NCI-H446 treated with DMSO at 0.1 percent for 48 hours (cell line): ENCODE measurements around the gene GPR21.

Source experiments
- DNase-seq: peaks from one replicate; lab custom pipeline; 2025; lab: John Stamatoyannopoulos, UW

The GPR21 gene, protein sequence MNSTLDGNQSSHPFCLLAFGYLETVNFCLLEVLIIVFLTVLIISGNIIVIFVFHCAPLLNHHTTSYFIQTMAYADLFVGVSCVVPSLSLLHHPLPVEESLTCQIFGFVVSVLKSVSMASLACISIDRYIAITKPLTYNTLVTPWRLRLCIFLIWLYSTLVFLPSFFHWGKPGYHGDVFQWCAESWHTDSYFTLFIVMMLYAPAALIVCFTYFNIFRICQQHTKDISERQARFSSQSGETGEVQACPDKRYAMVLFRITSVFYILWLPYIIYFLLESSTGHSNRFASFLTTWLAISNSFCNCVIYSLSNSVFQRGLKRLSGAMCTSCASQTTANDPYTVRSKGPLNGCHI

DNA sequence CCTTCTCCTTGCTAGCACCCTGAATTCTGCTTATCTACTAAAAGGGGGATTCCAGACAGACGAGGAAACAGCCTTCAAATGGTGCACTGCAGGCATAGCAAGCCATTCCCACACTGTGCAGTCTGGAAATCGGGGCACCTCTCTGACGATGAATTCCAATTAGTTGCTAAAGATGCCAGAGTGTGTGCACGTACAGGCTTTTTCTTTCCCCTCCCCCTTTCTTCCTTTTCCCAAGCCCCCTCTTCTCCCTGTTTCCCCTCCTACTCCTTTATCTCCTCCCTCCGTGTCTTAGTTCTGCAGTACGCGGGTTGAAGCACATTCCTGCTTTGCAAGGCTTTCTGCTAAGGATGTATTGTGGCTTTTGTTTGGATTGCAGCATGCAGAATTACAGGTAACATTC is at the start of gene GPR21:
TSS of gene GPR21 (plus strand) at position 316 of the 400 bp plus-strand sequence. CDS start 900 bp downstream, outside the sequence.
- no peak for DNase-seq

DNA sequence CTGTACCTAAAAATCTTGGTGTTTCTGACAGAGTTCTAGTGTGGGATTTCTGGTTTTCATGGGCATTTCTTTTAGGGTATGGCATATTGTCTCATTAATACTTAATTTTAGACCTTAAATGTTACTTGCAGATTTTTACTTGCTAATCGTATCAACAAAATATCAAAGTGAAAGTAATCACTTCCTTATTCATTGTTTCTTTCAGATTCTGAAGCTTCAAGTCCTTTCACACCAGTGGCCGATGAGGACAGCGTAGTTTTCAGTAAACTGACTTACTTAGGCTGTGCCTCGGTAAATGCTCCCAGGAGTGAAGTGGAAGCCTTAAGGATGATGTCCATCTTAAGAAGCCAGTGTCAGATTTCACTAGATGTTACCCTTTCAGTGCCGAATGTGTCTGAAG is 47.5 kb upstream of the GPR21 start:
- DNase-seq, result no peak

DNA sequence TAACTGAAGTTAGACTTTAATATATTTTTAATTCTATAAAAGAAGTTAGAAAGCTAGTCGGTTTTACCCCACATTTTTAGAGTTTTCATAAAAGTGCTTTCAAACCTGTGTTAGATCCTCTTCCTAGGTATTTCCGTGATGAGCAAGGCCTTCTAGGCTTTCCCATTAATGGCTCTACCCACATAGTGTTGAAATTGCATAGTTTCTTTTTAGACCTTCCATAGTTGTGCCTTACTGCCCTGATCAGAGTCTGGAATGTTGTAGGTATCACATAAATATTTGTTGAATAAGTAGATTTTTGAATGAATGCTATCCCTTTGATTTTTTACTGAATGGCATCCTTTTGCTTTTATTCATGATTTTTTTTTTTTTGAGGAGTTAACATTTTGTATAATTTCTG is 45.3 kb upstream of the GPR21 start:
- DNase-seq, result no peak

DNA sequence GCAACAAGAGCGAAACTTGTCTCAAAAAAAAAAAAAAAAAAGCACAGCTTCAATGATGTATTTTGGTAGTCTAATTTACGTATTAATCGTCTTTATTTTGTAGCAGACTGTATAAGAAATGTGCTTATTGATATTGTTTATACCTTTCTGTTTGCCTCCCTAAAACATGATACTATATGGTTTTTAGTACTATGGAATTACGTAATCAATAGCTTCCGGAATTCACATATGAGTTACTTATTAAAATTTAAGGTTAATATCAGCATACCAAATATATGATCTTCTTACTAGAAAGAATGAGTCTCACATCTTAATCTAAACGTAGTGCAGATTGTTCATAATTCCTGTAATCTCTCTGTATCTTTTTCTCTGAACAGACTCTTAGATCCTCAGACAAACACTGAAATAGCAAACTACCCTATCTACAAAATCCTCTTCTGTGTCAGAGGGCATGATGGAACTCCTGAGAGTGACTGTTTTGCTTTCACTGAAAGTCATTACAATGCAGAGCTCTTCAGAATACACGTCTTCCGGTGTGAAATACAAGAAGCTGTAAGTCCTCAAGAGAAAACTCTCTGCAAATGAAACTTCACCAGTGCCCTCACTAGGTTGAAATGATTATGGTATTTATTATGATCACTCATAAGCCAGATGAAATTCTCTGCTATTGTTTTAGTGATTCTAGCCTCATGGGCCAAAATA is 44.4 kb upstream of the GPR21 start:
- DNase-seq, result no peak

DNA sequence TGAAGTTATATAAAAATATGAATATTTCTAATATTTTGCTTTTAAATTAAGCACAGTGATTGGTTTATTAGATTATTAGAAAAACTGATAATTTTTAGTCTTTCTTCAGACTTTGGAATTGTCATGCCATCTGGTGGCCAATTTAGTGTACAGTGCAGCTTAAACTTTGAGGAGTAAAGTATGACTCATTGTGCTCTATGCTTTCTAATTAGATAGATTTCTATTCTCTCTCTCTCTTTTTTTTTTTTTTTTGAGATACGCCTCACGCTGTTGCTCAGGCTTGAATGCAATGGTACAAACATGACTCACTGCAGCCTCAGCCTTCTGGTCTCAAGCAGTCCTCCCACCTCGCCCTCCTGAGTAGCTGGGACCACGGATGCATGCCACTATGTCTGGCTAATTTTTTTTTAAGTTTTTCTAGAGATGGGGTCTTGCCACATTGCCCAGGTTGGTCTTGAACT is 42.1 kb upstream of the GPR21 start:
- no peak for DNase-seq

DNA sequence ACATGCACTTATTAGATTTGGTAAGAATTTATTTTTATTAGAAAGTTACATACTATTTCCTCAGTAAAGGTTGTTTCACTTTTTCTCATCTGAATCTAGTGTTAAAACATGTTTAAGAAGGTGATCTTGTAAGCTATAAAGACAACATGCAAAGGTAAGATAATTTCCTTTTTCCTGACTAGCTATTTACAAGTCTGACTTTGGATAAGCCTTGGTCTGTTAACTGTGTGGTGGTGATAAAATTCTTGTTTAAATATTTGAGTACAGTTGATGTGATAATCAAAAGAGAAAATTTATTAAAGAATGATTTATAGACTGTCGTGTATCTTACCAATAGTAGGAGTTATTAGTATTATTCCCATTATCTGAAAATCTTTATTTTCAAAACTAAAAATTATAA is 36.9 kb upstream of the GPR21 start:
- DNase-seq, result no peak

DNA sequence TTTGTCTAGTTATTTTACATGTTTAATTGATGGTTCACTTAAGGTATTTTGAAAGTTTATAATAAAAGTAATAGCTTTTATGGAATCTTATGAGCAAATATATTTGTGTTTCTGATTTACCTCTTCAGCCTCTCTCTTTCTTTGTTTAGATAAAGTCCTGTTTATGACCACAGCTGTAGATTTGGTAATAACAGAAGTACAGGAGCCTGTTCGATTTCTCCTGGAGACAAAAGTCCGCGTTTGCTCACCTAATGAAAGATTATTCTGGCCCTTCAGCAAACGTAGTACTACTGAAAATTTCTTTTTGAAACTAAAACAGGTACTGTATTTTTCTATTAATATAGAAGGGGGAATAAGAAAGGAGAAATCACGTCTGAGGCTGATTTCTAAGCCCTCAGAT is 35.0 kb upstream of the GPR21 start:
- no peak for DNase-seq

DNA sequence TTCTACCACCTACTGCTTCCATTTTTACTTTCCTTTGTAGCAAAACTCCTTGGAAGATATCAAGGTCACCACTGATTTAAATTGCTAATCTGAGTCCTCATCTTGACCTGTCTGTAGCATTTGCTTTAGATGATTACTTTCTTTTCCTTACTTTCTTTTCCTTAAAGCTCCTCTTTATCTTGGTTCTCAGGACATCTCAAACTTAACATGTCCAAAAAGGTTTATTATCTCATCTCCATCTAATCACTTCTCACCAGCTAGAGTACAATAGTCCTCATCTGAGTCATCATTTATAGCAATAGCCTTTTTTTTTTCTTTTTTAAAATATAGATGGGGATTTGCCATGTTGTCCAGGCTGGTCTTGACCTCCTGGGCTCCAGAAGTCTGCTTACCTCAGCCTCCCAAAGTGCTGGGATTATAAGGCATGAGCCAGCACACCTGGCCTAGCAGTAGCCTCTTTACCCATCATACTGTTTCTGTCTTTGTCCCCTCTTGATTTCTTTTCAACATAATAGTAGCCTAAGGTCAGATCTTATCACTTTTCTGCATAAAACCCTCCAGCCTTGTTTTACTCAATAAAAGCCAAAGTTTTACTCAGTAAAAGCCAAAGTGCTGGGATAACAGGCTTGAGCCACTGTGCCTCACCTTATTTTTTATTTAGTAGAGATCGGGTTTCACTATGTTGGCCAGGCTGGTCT is 32.9 kb upstream of the GPR21 start:
- no peak for DNase-seq

DNA sequence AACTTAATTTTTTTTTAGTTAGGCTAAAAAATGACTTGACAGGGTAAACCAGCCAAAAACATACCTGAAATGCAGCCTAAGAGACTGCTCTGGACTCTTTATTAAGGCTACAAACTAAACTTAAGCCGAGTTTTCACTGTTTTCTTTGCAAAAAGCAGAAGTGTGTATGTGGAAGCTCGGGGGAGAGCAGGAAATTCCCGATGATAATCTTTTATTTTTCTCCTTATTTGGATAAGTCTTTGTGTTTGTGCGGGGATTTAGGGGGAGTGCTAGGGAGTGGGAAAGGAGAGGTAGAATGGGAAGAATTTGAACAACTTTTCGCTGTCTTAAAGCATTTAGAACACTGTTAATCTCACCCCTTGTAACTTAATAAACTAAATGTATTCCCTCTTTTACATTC is 30.7 kb upstream of the GPR21 start:
- DNase-seq, result no peak

DNA sequence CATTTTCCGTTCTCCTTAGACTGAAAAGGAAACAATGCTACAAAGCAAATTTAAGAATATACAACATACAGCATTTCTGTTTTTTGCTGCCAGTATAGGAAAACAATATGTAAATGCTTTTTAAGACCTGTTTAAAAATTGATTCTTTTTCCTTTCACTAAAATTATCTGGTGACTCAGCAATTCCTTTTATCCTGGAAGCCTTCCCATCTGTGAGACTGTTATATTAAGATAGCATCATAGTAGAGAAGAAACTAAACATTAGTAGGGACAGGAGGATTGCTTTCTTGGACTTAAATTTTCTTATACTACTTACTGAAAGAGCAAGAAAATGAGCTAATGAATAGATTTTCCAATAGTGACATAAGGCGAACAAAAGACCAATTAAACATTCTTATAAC is 30.0 kb upstream of the GPR21 start:
- DNase-seq, result no peak

DNA sequence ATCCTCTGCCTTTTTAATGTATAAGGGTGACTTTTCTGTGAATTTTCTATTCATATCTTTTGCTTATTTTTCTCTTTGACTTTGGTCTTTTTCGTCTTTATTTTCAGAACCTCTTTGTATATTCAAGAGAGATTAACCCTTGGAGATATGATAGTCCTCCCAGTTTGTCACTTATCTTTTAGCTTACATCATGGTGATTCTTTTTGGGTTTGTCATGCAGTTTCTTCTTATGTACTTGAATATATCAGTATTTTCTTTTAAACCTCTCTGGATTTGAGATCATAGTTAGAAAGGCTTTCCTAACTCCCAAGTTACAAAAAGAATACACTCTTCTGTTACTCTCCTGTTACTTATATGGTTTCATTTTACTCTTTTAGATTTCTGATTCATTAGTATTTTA is 27.5 kb upstream of the GPR21 start:
- no peak for DNase-seq

DNA sequence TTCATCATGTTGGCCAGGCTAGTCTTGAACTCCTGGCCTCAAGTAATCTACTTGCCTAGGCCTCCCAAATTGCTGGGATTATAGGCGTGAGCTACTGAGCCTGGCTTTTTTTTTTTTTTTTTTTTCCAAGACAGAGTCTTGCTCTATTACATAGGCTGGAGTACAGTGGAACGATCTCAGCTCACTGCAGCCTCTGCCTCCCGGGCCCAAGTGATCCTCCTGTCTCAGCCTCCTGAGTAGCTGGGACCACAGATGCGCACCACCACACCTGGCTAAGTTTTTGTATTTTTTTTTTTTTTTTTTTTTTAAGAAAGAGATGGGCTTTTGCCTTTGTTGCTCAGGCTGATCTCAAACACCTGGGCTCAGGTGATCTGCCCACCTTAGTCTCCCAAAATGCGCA is 26.2 kb upstream of the GPR21 start:
- no peak for DNase-seq

DNA sequence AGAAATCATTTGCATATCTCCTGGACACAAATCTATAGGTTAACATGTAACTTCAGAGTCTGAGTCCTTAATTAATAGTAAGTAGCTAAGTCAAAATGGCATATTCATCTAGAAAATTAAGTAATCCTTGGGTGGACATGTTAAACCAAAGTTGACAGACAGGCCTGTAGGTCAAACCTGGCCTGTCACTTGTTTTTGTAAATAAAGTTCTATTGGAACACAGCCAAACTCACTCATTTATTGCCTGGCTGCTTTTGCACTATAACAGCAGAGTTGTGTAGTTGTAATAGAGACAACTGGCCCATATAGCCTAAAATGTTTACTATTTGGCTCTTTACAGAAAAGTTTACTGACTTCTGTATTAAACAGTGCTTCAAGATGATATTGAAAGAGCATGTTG is 24.6 kb upstream of the GPR21 start:
- DNase-seq, result no peak

DNA sequence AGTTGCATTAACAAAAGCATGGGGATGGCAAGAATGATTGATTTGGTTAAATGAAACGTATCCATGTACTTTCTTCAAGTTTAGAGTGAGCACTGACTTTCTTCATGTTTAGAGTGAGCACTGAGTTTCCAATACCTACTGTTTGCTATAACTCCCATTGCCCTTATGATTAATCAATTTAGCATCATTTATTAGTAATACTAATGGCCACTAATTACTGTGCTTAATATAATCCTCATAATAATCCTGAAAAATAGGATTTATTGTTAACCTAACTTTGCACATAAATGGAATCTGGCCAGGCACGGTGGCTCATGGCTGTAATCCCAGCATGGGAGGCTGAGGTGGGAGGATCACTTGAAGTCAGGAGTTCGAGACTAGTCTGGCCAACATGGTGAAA is 22.1 kb upstream of the GPR21 start:
- DNase-seq, result no peak

DNA sequence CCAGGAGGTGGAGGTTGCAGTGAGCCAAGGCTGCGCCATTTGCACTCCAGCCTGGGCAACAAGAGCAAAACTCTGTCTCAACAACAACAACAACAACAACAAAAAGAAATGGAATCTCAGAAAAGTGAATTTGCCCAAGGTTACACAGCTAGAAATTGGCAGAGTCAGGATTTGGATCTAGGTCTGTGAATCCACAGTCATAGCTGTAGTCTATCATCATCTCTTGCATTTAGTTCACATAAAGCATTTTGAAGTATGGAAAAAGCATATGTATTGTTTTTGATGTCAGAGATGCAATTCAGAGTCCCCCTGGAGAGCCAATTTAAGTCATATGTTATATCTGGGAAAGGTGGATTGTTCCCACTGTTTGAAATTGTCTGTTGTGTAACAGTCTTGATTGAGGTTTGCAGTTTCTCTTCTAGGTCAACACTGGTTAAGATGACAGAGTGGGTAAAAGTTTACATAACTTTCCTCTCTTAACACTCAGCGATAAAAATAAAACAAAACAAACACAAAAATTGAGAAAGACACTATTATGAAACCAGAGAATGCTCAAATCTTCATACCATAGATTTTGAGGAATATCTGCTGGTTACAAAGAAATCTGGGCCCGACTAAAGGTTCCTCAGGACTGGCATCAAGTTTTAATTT is 21.5 kb upstream of the GPR21 start:
- no peak for DNase-seq

DNA sequence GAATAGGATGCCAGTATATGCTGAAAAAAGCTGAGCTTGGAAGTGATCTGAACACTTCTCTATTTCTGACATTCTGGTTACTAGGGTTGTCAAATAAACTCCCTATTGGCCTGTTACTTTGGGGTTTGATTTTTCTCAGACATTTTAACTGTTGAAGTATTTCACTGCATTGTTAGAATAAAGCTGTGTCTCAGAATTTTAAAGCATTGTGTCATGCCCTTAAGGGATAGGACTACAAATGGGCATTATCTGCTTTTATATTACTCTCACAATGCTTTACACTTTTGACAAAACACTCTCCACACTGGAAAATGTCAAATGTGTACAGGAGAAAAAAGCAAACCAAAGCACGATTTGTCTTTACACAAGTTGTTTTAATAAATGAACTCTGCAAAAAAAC is 16.8 kb upstream of the GPR21 start:
- no peak for DNase-seq

DNA sequence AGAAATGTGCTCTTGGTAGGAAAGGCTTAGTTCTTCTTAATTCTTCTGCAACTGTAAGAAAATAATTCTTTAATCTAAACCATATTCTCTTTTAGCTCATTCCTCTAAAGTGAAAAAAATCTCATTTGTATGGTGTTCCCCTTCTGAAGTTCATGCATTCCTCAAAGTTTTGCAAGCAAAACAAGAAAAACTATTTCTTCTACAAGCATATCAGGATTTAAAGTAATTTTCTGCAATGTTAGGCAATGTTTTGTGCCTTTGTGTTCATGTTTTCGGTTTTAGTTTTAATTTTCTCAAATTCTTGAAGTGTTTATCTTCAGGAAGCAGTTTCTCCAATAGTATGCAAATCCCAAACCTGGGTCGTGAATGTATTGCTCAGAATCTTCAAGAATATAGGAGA is 12.7 kb upstream of the GPR21 start:
- DNase-seq, result no peak

DNA sequence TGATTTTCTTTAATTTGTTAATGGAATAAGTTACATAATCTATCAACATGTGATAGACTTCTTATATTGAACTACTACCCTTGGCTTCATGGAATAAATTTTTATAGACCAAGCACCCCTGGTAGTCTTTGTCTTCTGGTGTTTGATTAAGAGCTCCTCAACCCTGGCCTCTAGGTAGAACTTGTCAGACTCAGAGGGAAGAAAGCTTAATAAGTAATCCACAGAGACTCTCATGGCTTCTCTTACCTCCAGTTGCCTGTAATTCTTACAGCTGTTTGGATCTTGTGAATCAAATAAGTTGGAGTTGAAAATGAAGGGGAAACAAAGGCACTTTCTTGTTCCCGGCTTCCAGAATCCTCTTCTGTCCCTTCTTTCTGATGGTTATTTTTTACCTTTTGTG is 7.0 kb upstream of the GPR21 start:
- no peak for DNase-seq

DNA sequence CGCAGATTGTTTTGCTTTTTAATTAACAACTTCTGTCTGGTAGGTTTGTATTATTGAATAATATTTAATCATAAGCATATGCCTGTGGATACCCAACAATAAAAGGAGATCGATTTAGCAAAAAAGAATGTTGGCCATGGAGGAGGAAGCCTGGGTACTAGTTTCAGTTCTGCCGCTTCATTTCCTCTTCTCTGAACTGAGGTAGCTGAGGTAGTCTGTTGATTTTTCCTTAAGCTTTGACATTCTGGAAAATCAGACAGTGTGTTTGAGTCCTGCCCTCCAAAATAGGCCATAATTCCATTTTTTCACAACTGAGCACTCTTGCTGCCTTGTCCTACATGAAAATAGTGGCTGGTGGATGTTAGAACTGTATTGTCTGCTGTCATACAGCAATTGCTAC is 6.0 kb upstream of the GPR21 start:
- no peak for DNase-seq

DNA sequence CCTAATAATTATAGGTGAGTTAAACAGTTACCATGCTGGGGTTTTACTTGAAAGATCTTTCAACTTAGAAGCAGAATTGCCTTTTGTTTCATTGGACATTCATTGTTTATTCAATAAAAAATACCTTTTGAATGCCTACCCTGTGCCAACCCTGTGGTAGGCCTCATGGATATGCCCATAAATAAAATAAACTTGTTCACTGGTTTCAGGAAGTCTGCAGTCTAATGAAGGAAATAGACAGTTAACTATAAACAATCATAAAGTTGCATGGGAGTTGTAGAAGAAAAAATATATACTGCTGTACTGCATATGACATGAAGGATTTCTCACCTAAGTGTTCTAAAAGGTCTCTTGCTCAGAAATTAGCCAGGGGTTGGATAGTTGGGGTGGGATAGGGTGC is 5.3 kb upstream of the GPR21 start:
- no peak for DNase-seq

DNA sequence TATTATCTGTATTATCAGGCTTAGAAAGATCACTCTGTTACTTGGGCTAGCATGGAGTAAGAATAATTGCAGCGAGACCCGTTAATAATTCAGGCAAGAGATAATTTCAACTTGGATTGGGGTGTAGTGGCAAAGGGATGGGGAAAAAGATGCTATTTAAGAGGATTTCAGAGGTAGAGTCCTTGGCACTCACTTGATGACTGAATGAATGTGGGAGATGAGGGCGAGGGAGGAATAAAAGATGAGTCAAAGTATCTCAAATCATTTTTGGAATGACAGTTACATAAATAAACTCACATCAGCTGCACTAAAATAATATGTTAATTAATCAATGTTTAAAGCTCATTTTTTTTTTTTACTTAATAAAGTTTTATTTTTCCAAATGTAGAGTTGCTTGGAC is 4.5 kb upstream of the GPR21 start:
- DNase-seq, result no peak

DNA sequence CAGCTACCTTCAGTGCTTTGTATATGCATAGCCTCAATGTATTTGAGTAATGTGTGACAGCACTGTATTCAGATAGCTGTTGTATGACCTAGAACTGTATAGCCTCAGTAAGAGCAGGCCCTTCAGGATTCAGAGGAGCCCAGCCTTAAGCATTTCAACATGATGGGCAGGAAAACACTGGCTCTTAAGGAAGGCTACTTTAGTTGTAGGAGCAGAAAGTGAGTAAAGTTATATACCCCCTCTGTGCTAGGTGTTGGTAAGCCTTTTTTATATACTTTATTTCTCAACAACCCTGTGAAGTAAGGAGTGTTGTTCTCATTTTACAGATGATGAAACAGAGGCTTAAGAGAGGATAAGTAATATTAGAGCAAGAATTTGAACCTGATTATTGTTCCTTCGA is 1.5 kb upstream of the GPR21 start:
- DNase-seq, result no peak
